Panc1 (cell line): ENCODE data around the gene KAZN. TPM values are rescaled to one million over a fixed set of nuclear protein-coding genes. Genes with fewer than 3 reads are reported as not detected.

ENCODE experiments used
- ATAC-seq: fragments of 200-7000 bp; cut with Tn5 transposase; 2 replicates; pipeline ENCODE4 v1.9.1; 2020; ENCODE audit warnings: mild to moderate bottlenecking, moderate library complexity
- BruUV-seq: library from RNA; stranded (reverse); fragments of 400-500 nt; replicated peaks from 2 replicates; lab custom pipeline; 2021; lab: Mats Ljungman, UMichigan
- CTCF ChIA-PET: fragments of 300-600 bp; sonication (Branson Sonifier 250); formaldehyde crosslinking; loops from one replicate; lab custom pipeline; 2022; ENCODE audit warnings: antibody characterized with exemption; lab: Charles Lee
- POLR2A ChIA-PET: fragments of 300-600 bp; sonication (Branson Sonifier 250); formaldehyde crosslinking; loops from one replicate; lab custom pipeline; 2022; ENCODE audit warnings: antibody characterized with exemption; lab: Charles Lee
- DNase-seq: peaks from one replicate; pipeline ENCODE4 v3.0.0-alpha.2; 2010; ENCODE audit warnings: low read depth, low spot score
- H3K27ac ChIP-seq: 2 replicates; pipeline ENCODE4 v1.5.1; 2011; ENCODE audit warnings: mild to moderate bottlenecking, low read length, inconsistent platforms
- H3K27me3 ChIP-seq: fragments of 200-500 bp; sonication (Bioruptor generic); 2 replicates; pipeline ENCODE4 v1.6.0; 2014; ENCODE audit warnings: low read length, inconsistent platforms; ENCODE audit not compliant: control insufficient read depth, insufficient read depth
- H3K36me3 ChIP-seq: fragments of 200-500 bp; sonication (Bioruptor generic); 2 replicates; pipeline ENCODE4 v1.5.1; 2014; ENCODE audit warnings: inconsistent platforms, mild to moderate bottlenecking, low read length, moderate library complexity; ENCODE audit not compliant: control insufficient read depth, insufficient read depth
- H3K4me1 ChIP-seq: 2 replicates; pipeline ENCODE4 v1.5.1; 2011; ENCODE audit warnings: inconsistent platforms, mild to moderate bottlenecking, low read length, moderate library complexity; ENCODE audit not compliant: control insufficient read depth, insufficient read depth
- H3K4me3 ChIP-seq, 2 experiments: 2 replicates each; pipeline ENCODE4 v1.5.1; 2011 to 2012; ENCODE audit warnings: low read depth in 2 of 2, low read length in 2 of 2, mild to moderate bottlenecking in 2 of 2, inconsistent platforms in 1 of 2, moderate library complexity in 1 of 2
- H3K9me3 ChIP-seq: fragments of 200-500 bp; sonication (Bioruptor generic); 2 replicates; pipeline ENCODE4 v1.5.1; 2014; ENCODE audit warnings: low read depth, mild to moderate bottlenecking, inconsistent platforms, low read length, moderate library complexity; ENCODE audit not compliant: control insufficient read depth, insufficient read depth
- POLR2AphosphoS5 ChIP-seq: IDR thresholded peaks from 2 replicates; pipeline ENCODE4 v1.6.1; 2012; ENCODE audit warnings: mild to moderate bottlenecking, low read depth, low read length, moderate library complexity
- SIN3A ChIP-seq: IDR thresholded peaks from 2 replicates; pipeline ENCODE4 v1.6.1; 2012; ENCODE audit warnings: low read depth, mild to moderate bottlenecking, low read length, moderate library complexity, borderline replicate concordance; ENCODE audit not compliant: insufficient read depth
- TCF7L2 ChIP-seq: IDR thresholded peaks from 2 replicates; pipeline ENCODE4 v1.6.1; 2011; ENCODE audit warnings: mild to moderate bottlenecking, low read depth, low read length, inconsistent platforms
- in situ Hi-C: cut with HindIII; loops from 2 replicates; pipeline ENCODE4 v1.10.0; 2016; ENCODE audit warnings: low sequenced_read_pairs, low pct_unique_long_range_greater_than_20kb
- intact Hi-C: fragments of 100-400 bp; cut with micrococcal nuclease; formaldehyde crosslinking; loops from one replicate; pipeline ENCODE4 v1.10.0; 2022; ENCODE audit not compliant: unreplicated experiment
- total RNA-seq: library from RNA; stranded (reverse); gene quantifications from one replicate; pipeline ENCODE4 v1.2.1, GENCODE V29; 2021; ENCODE audit not compliant: unreplicated experiment
- TF ChIP-seq, protein P1 (sequence below), 2 experiments: IDR thresholded peaks; 2 replicates each; pipeline ENCODE4 v1.6.1; 2011 to 2012; ENCODE audit warnings: low read depth in 2 of 2, control low read depth in 1 of 2, low read length in 1 of 2, mild to moderate bottlenecking in 1 of 2, moderate library complexity in 1 of 2; ENCODE audit not compliant: insufficient read depth in 1 of 2
- TF ChIP-seq, protein P2 (sequence below): fragments of 450-650 bp; IDR thresholded peaks from 2 replicates; pipeline ENCODE4 v1.5.1; 2017; ENCODE audit warnings: mild to moderate bottlenecking

KAZN gene
- total RNA-seq, 1 experiment from 2014 or later: 6.6 TPM

DNA sequence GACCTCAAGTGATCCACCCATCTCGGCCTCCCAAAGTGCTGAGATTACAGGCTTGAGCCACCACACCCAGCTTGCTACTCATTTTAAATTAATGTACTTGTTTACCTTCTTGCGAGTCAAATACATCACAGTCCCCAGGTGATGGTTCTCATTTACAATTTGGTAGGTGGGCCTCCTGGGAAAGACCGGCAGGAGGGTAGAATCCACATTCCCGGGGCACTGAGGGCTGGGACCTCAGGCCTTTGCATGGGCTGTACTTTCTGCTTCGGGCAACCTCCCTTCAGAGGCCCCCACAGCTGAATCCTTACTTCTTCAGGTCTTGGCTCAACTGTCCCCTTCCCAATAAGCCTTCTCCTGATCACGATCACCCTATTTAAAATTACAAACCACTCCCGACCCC, 165.5 kb downstream of the KAZN start:
- Histone ChIP-seq H3K4me3 (no peak overlapping the region), H3K4me1 (no peaks in the 10 kb centered on the region), H3K36me3 (no peaks in the 10 kb centered on the region), H3K9me3 (no peaks in the 10 kb centered on the region), H3K27ac (no peak overlapping the region), H3K27me3 (0 out of 2 replicates have a peak, but pooled peaks cover 2% of the 10 kb centered on the region)
- BruUV-seq: no TSS peak
- ChIA-PET CTCF (no interaction called here), POLR2A (no interaction called here)
- ATAC-seq (no peak), DNase-seq (no peak)
- TF ChIP-seq, protein P1, sequence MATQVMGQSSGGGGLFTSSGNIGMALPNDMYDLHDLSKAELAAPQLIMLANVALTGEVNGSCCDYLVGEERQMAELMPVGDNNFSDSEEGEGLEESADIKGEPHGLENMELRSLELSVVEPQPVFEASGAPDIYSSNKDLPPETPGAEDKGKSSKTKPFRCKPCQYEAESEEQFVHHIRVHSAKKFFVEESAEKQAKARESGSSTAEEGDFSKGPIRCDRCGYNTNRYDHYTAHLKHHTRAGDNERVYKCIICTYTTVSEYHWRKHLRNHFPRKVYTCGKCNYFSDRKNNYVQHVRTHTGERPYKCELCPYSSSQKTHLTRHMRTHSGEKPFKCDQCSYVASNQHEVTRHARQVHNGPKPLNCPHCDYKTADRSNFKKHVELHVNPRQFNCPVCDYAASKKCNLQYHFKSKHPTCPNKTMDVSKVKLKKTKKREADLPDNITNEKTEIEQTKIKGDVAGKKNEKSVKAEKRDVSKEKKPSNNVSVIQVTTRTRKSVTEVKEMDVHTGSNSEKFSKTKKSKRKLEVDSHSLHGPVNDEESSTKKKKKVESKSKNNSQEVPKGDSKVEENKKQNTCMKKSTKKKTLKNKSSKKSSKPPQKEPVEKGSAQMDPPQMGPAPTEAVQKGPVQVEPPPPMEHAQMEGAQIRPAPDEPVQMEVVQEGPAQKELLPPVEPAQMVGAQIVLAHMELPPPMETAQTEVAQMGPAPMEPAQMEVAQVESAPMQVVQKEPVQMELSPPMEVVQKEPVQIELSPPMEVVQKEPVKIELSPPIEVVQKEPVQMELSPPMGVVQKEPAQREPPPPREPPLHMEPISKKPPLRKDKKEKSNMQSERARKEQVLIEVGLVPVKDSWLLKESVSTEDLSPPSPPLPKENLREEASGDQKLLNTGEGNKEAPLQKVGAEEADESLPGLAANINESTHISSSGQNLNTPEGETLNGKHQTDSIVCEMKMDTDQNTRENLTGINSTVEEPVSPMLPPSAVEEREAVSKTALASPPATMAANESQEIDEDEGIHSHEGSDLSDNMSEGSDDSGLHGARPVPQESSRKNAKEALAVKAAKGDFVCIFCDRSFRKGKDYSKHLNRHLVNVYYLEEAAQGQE (IDR thresholded peaks at IDR 0.05; ENCODE audit: insufficient read depth in 1 of 2, low read depth in 2 of 2, low read length in 1 of 2): no peak
- TF ChIP-seq, protein P2, sequence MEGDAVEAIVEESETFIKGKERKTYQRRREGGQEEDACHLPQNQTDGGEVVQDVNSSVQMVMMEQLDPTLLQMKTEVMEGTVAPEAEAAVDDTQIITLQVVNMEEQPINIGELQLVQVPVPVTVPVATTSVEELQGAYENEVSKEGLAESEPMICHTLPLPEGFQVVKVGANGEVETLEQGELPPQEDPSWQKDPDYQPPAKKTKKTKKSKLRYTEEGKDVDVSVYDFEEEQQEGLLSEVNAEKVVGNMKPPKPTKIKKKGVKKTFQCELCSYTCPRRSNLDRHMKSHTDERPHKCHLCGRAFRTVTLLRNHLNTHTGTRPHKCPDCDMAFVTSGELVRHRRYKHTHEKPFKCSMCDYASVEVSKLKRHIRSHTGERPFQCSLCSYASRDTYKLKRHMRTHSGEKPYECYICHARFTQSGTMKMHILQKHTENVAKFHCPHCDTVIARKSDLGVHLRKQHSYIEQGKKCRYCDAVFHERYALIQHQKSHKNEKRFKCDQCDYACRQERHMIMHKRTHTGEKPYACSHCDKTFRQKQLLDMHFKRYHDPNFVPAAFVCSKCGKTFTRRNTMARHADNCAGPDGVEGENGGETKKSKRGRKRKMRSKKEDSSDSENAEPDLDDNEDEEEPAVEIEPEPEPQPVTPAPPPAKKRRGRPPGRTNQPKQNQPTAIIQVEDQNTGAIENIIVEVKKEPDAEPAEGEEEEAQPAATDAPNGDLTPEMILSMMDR: no peak
- intact Hi-C loops (no loop called here), in situ Hi-C loops (no loop called here)

- no peak for DNase-seq
- TF ChIP-seq, protein P2: no peak
- no peak for TF ChIP-seq TCF7L2
- TF ChIP-seq, protein P1 (IDR thresholded peaks at IDR 0.05; ENCODE audit: insufficient read depth in 1 of 2, low read depth in 2 of 2, low read length in 1 of 2): no peak
- TF ChIP-seq POLR2AphosphoS5: no peak
- TF ChIP-seq SIN3A: no peak
- Histone ChIP-seq H3K9me3 (no peaks in the 10 kb centered on the region), H3K36me3 (no peaks in the 10 kb centered on the region), H3K27ac (no peak overlapping the region), H3K27me3 (0 out of 2 replicates have a peak, but pooled peaks cover 2% of the 10 kb centered on the region), H3K4me1 (no peaks in the 10 kb centered on the region), H3K4me3 (no peak overlapping the region)
- BruUV-seq: no TSS peak
- POLR2A ChIA-PET: no interaction called here
- ATAC-seq: no peak
- intact Hi-C loops (no loop called here), in situ Hi-C loops (no loop called here)
- CTCF ChIA-PET: no interaction called here
Observed at GRCh38 chr1:14765773-14766172, 167.3 kb downstream of the KAZN start.
